GM18868 (cell line): ENCODE data around the gene CACNA1I.

Experiments
- ATAC-seq: cut with Tn5 transposase; IDR thresholded peaks from one replicate; pipeline ENCODE4 v1.9.1; 2021; ENCODE audit warnings: mild to moderate bottlenecking, moderate library complexity; ENCODE audit not compliant: unreplicated experiment

CACNA1I gene

GRCh38 chr22:39567135-39567946 lies 3.2 kb upstream of the CACNA1I start:
- no peak for ATAC-seq

- no peak for ATAC-seq
Measured at GRCh38 chr22:39568278-39568981, 2.1 kb upstream of the CACNA1I start.

- no peak for ATAC-seq
Measured at GRCh38 chr22:39569066-39569465, 1.5 kb upstream of the CACNA1I start.

- ATAC-seq: no peak
Measured at GRCh38 chr22:39570226-39570625, 327 bp upstream of the CACNA1I start.

- ATAC-seq: no peak
Measured at GRCh38 chr22:39571538-39571937, 985 bp downstream of the CACNA1I start.

GRCh38 chr22:39574779-39575551 lies 4.4 kb downstream of the CACNA1I start:
- ATAC-seq: no peak

GRCh38 chr22:39575552-39575825 lies 4.9 kb downstream of the CACNA1I start:
- no peak for ATAC-seq

GRCh38 chr22:39576027-39576426 lies 5.5 kb downstream of the CACNA1I start:
- no peak for ATAC-seq

GRCh38 chr22:39577366-39577765 lies 6.8 kb downstream of the CACNA1I start:
- ATAC-seq: no peak

GRCh38 chr22:39577900-39578299 lies 7.3 kb downstream of the CACNA1I start:
- no peak for ATAC-seq

- no peak for ATAC-seq
Measured at GRCh38 chr22:39580006-39580441, 9.5 kb downstream of the CACNA1I start.

- no peak for ATAC-seq
Measured at GRCh38 chr22:39580795-39581194, 10.2 kb downstream of the CACNA1I start.

GRCh38 chr22:39581303-39581702 lies 10.8 kb downstream of the CACNA1I start:
- no peak for ATAC-seq

GRCh38 chr22:39583066-39583667 lies 12.6 kb downstream of the CACNA1I start:
- no peak for ATAC-seq

- ATAC-seq: no peak
Measured at GRCh38 chr22:39589875-39590274, 19.3 kb downstream of the CACNA1I start.

GRCh38 chr22:39592081-39593065 lies 21.8 kb downstream of the CACNA1I start:
- ATAC-seq: no peak

GRCh38 chr22:39593066-39593930 lies 22.7 kb downstream of the CACNA1I start:
- ATAC-seq: no peak

- ATAC-seq: no peak
Measured at GRCh38 chr22:39593931-39594285, 23.4 kb downstream of the CACNA1I start.

- ATAC-seq: no peak
Measured at GRCh38 chr22:39594411-39594810, 23.9 kb downstream of the CACNA1I start.
